HL-60 (cell line): ENCODE results near the gene CRELD2.

Experiments
- GABPA ChIP-seq: IDR thresholded peaks from 2 replicates; pipeline ENCODE4 v1.6.1; 2012; ENCODE audit warnings: low read depth
- TF ChIP-seq, protein P1 (sequence below): IDR thresholded peaks from one replicate; pipeline ENCODE4 v1.5.1; 2011; ENCODE audit warnings: low read length, control low read depth, inconsistent platforms; ENCODE audit not compliant: insufficient read depth

DNA sequence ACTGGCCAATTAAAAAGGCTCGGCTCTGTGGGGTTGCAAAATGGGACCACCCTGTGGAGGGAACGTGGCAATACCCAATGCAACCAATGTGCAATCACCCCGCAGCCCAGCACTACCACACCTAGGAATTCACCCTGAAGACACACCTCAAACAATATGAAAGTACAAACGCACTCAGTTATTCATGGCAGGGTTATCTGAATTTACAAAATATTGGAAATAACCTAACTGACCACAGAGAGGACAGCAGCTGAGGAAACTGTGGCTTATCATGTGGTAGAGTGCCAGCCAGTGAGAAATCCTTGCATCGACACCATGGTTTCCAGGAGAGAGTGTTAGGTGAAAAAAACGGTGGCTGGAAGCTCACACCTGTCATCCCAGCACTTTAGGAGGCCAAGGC lies 18.9 kb upstream of the CRELD2 start:
- no peak for TF ChIP-seq GABPA
- TF ChIP-seq, protein P1, sequence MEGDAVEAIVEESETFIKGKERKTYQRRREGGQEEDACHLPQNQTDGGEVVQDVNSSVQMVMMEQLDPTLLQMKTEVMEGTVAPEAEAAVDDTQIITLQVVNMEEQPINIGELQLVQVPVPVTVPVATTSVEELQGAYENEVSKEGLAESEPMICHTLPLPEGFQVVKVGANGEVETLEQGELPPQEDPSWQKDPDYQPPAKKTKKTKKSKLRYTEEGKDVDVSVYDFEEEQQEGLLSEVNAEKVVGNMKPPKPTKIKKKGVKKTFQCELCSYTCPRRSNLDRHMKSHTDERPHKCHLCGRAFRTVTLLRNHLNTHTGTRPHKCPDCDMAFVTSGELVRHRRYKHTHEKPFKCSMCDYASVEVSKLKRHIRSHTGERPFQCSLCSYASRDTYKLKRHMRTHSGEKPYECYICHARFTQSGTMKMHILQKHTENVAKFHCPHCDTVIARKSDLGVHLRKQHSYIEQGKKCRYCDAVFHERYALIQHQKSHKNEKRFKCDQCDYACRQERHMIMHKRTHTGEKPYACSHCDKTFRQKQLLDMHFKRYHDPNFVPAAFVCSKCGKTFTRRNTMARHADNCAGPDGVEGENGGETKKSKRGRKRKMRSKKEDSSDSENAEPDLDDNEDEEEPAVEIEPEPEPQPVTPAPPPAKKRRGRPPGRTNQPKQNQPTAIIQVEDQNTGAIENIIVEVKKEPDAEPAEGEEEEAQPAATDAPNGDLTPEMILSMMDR = no peak
